Panc1 (cell line): ENCODE results near the gene SRCAP.

Experiments used
- CTCF ChIP-seq: fragments of 450-650 bp; IDR thresholded peaks from 2 replicates; pipeline ENCODE4 v1.5.1; 2017; ENCODE audit warnings: mild to moderate bottlenecking
- POLR2AphosphoS5 ChIP-seq: IDR thresholded peaks from 2 replicates; pipeline ENCODE4 v1.6.1; 2012; ENCODE audit warnings: mild to moderate bottlenecking, low read depth, low read length, moderate library complexity
- REST ChIP-seq, 2 experiments: IDR thresholded peaks; 2 replicates each; pipeline ENCODE4 v1.6.1; 2011 to 2012; ENCODE audit warnings: low read depth in 2 of 2, control low read depth in 1 of 2, low read length in 1 of 2, mild to moderate bottlenecking in 1 of 2, moderate library complexity in 1 of 2; ENCODE audit not compliant: insufficient read depth in 1 of 2
- SIN3A ChIP-seq: IDR thresholded peaks from 2 replicates; pipeline ENCODE4 v1.6.1; 2012; ENCODE audit warnings: low read depth, mild to moderate bottlenecking, low read length, moderate library complexity, borderline replicate concordance; ENCODE audit not compliant: insufficient read depth
- TCF7L2 ChIP-seq: IDR thresholded peaks from 2 replicates; pipeline ENCODE4 v1.6.1; 2011; ENCODE audit warnings: mild to moderate bottlenecking, low read depth, low read length, inconsistent platforms

GRCh38 chr16:30703971-30704370 is 5.0 kb downstream of the SRCAP start:
- TF ChIP-seq TCF7L2 (no peak), CTCF (no peak), POLR2AphosphoS5 (no peak), REST (IDR thresholded peaks at IDR 0.05; ENCODE audit: insufficient read depth in 1 of 2, low read depth in 2 of 2, low read length in 1 of 2) (no peak), SIN3A (no peak)
